SK-N-SH (cell line): ENCODE results near the gene BPIFA3. TPM values are rescaled to one million over a fixed set of nuclear protein-coding genes. Genes with fewer than 3 reads are reported as not detected.

ENCODE experiments used
- CTCF ChIA-PET: fragments of 300-600, 350-600 bp; formaldehyde crosslinking; extraction: SDS; loops from one replicate; lab custom pipeline; 2021; lab: Yijun Ruan, JAX
- POLR2A ChIA-PET: fragments of 350-600 bp; sonication (Branson Sonifier 250); formaldehyde crosslinking; extraction: SDS; loops from one replicate; lab custom pipeline; 2020; ENCODE audit warnings: antibody characterized with exemption, inconsistent platforms; lab: Yijun Ruan, JAX
- DNase-seq: peaks from one replicate; pipeline ENCODE4 v3.0.0; 2012
- H2AFZ ChIP-seq: fragments of 200-600 bp; sonication (generic); 2 replicates; pipeline ENCODE4 v1.8.1; 2016; ENCODE audit warnings: antibody characterized with exemption, mild to moderate bottlenecking, low read depth
- H3F3A ChIP-seq: fragments of 200-600 bp; sonication (generic); replicated peaks from 2 replicates; pipeline ENCODE3; 2016; ENCODE audit warnings: antibody characterized with exemption, mild to moderate bottlenecking; ENCODE audit not compliant: insufficient read depth
- H3K27ac ChIP-seq, 2 experiments: fragments of 200-500 bp in 1 of 2; fragments of 200-600 bp in 1 of 2; sonication (Bioruptor generic) in 1 of 2; sonication (generic), shearing (Covaris generic) in 1 of 2; 2 replicates each; pipeline versions ENCODE4 v1.5.1 to v1.6.1; 2014 to 2016; ENCODE audit warnings: low read depth in 2 of 2, inconsistent platforms in 1 of 2, low read length in 1 of 2, mild to moderate bottlenecking in 1 of 2, mixed read lengths in 1 of 2
- H3K27me3 ChIP-seq: fragments of 200-600 bp; sonication (generic), shearing (Covaris generic); 2 replicates; pipeline ENCODE4 v1.6.1; 2016; ENCODE audit warnings: mixed run types; ENCODE audit not compliant: insufficient read depth
- H3K36me3 ChIP-seq, 2 experiments: fragments of 200-500 bp in 1 of 2; fragments of 200-600 bp in 1 of 2; sonication (Bioruptor generic) in 1 of 2; sonication (generic) in 1 of 2; replicated peaks in 1 of 2; 2 replicates each; pipeline versions ENCODE3 to v1.5.1; 2014 to 2016; ENCODE audit warnings: low read length in 1 of 2, mild to moderate bottlenecking in 1 of 2; ENCODE audit not compliant: insufficient read depth in 2 of 2, control insufficient read depth in 1 of 2
- H3K4me1 ChIP-seq, 2 experiments: fragments of 200-500 bp in 1 of 2; fragments of 200-600 bp in 1 of 2; sonication (Bioruptor generic) in 1 of 2; sonication (generic), shearing (Covaris generic) in 1 of 2; 2 replicates each; pipeline versions ENCODE4 v1.5.1 to v1.6.1; 2014 to 2016; ENCODE audit warnings: low read depth in 1 of 2, low read length in 1 of 2, mixed run types in 1 of 2; ENCODE audit not compliant: insufficient read depth in 2 of 2, control insufficient read depth in 1 of 2
- H3K4me2 ChIP-seq: fragments of 200-600 bp; sonication (generic), shearing (Covaris generic); 2 replicates; pipeline ENCODE4 v1.6.1; 2017; ENCODE audit warnings: mixed run types
- H3K4me3 ChIP-seq, 2 experiments: fragments of 200-500 bp in 1 of 2; fragments of 200-600 bp in 1 of 2; sonication (Bioruptor generic) in 1 of 2; sonication (generic), shearing (Covaris generic) in 1 of 2; 2 replicates each; pipeline versions ENCODE4 v1.5.1 to v1.8.1; 2014 to 2016; ENCODE audit warnings: low read depth in 2 of 2, inconsistent platforms in 1 of 2, low read length in 1 of 2, mild to moderate bottlenecking in 1 of 2, mixed read lengths in 1 of 2, moderate library complexity in 1 of 2
- H3K79me2 ChIP-seq: fragments of 200-600 bp; sonication (generic); 2 replicates; pipeline ENCODE4 v1.8.1; 2017; ENCODE audit warnings: mild to moderate bottlenecking; ENCODE audit not compliant: insufficient read depth
- H3K9ac ChIP-seq: fragments of 200-600 bp; sonication (generic); 2 replicates; pipeline ENCODE4 v1.6.1; 2017; ENCODE audit warnings: mixed run types
- H3K9me2 ChIP-seq: fragments of 200-600 bp; sonication (generic); 2 replicates; pipeline ENCODE4 v1.6.1; 2017; ENCODE audit warnings: mixed run types
- H3K9me3 ChIP-seq: fragments of 200-600 bp; sonication (generic); 2 replicates; pipeline ENCODE4 v1.6.1; 2017; ENCODE audit warnings: mixed run types, mild to moderate bottlenecking, moderate library complexity
- H4K20me1 ChIP-seq: fragments of 200-600 bp; sonication (generic); 2 replicates; pipeline ENCODE4 v1.6.1; 2017; ENCODE audit warnings: mild to moderate bottlenecking, mixed run types; ENCODE audit not compliant: insufficient read depth
- EZH2phosphoT487 ChIP-seq: fragments of 200-600 bp; sonication (generic); IDR thresholded peaks from 2 replicates; pipeline ENCODE4 v1.6.1; 2017; ENCODE audit warnings: low read depth, mixed run types, mild to moderate bottlenecking, antibody characterized with exemption, moderate library complexity, borderline replicate concordance
- MXI1 ChIP-seq: IDR thresholded peaks from 2 replicates; pipeline ENCODE4 v1.6.1; 2012; ENCODE audit warnings: mild to moderate bottlenecking, low read depth, low read length, improper control_type of control experiment
- NRF1 ChIP-seq: IDR thresholded peaks from 2 replicates; pipeline ENCODE4 v1.6.1; 2012; ENCODE audit warnings: low read depth, mild to moderate bottlenecking, low read length
- RCOR1 ChIP-seq: fragments of 150-350 bp; IDR thresholded peaks from 2 replicates; pipeline ENCODE4 v1.6.1; 2017; ENCODE audit warnings: antibody characterized with exemption, low read length
- SMC3 ChIP-seq: IDR thresholded peaks from 2 replicates; pipeline ENCODE4 v1.6.1; 2012; ENCODE audit warnings: low read depth, low read length, improper control_type of control experiment
- YY1 ChIP-seq: IDR thresholded peaks from 2 replicates; pipeline ENCODE4 v1.4.0; 2012; ENCODE audit warnings: low read depth, mild to moderate bottlenecking
- WGBS: methylation state at CpG from one replicate; pipeline ENCODE4 v1.1.6; 2017; ENCODE audit warnings: low lambda C conversion rate; 5-methylcytosine and 5-hydroxymethylcytosine counted together
- polyA plus RNA-seq, 3 experiments: library from polyadenylated mRNA; depleted of rRNA; stranded (reverse); fragments of >200 nt; gene quantifications; 2 replicates each; pipeline ENCODE4 v1.2.3, GENCODE V29; 2012
- TF ChIP-seq, protein P1 (sequence below): IDR thresholded peaks from 2 replicates; pipeline ENCODE4 v1.4.0; 2012; ENCODE audit warnings: low read depth, borderline replicate concordance
- TF ChIP-seq, protein P2 (sequence below): IDR thresholded peaks from 2 replicates; pipeline ENCODE4 v1.4.0; 2012; ENCODE audit warnings: low read depth, borderline replicate concordance
- TF ChIP-seq, protein P3 (sequence below): IDR thresholded peaks from 2 replicates; pipeline ENCODE4 v1.6.1; 2012; ENCODE audit warnings: mild to moderate bottlenecking, low read depth, low read length, moderate library complexity

BPIFA3 gene
- polyA plus RNA-seq, 1 of the 3 experiments (the other 2 are of a cell fraction), result not detected

DNA sequence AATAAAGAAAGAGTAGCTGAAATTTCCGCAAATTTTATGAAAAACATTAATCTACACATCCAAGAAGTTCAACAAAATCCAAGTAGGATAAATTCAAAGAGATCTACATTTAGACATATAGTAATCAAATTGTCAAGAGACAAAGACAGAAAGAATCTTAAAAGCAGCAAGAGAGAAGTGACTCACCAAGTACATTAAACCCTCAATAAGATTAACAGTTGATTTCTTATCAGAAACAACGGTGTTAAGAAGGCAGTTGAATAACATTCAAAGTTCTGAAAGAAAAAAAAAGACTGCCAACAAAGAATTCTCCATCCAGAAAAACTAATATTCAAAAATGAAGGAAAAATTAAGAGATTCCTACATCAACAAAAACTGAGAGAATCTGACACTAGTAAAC lies 37.9 kb downstream of the BPIFA3 start:
- Histone ChIP-seq H4K20me1 (no peaks in the 10 kb centered on the region), H3K4me1 (no peaks in the 10 kb centered on the region), H3K27ac (no peak overlapping the region), H3K9me3 (no peaks in the 10 kb centered on the region), H3K9ac (no peak overlapping the region), H3F3A (no peaks in the 10 kb centered on the region), H3K36me3 (no peaks in the 10 kb centered on the region), H3K4me2 (no peak overlapping the region), H2AFZ (no peak overlapping the region), H3K9me2 (0 out of 2 replicates have a peak, but pooled peaks cover 6% of the 10 kb centered on the region), H3K4me3 (no peak overlapping the region), H3K79me2 (no peaks in the 10 kb centered on the region), H3K27me3 (0 out of 2 replicates have a peak, but pooled peaks cover 4% of the 10 kb centered on the region)
- TF ChIP-seq MXI1 (no peak), YY1 (no peak)
- ChIA-PET POLR2A (no interaction called here), CTCF (no interaction called here)
- 2% methylated on average over 2 of the region's 2 CpGs for WGBS
- no peak for DNase-seq

DNA sequence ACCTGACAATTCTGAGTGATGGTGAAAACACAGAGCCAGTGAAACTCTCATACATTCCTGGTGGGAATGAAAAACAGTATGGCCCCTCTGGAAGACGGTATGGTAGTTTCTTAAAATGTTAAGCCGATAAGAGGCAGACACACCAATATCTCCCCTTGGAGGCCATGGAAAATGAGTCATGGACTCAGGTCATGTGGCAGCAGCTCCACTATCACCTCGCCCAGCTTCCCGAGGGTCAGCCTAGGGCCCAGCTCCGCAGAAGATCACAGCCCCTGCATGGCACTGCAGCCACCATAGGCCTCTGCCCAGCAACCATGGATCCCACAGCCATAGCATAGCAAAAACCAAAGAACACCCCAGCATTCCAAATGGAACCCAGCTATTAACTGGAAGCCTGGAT lies 40.1 kb downstream of the BPIFA3 start:
- Histone ChIP-seq H3K9me2 (0 out of 2 replicates have a peak, but pooled peaks cover 6% of the 10 kb centered on the region), H3K27ac (no peak overlapping the region), H3K36me3 (no peaks in the 10 kb centered on the region), H3K9me3 (no peaks in the 10 kb centered on the region), H3K27me3 (0 out of 2 replicates have a peak, but pooled peaks cover 4% of the 10 kb centered on the region), H3K4me3 (no peak overlapping the region), H3K4me1 (no peaks in the 10 kb centered on the region), H3K79me2 (no peaks in the 10 kb centered on the region), H2AFZ (no peak overlapping the region), H3K9ac (no peak overlapping the region), H3F3A (no peaks in the 10 kb centered on the region), H4K20me1 (no peaks in the 10 kb centered on the region), H3K4me2 (no peak overlapping the region)
- 14% methylated on average over 5 of the region's 5 CpGs for WGBS
- POLR2A ChIA-PET, result no interaction called here
- CTCF ChIA-PET, result no interaction called here
- TF ChIP-seq RCOR1 (no peak), NRF1 (no peak), SMC3 (no peak), EZH2phosphoT487 (no peak)
- TF ChIP-seq, protein P1, sequence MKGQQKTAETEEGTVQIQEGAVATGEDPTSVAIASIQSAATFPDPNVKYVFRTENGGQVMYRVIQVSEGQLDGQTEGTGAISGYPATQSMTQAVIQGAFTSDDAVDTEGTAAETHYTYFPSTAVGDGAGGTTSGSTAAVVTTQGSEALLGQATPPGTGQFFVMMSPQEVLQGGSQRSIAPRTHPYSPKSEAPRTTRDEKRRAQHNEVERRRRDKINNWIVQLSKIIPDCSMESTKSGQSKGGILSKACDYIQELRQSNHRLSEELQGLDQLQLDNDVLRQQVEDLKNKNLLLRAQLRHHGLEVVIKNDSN, result no peak
- TF ChIP-seq, protein P2, sequence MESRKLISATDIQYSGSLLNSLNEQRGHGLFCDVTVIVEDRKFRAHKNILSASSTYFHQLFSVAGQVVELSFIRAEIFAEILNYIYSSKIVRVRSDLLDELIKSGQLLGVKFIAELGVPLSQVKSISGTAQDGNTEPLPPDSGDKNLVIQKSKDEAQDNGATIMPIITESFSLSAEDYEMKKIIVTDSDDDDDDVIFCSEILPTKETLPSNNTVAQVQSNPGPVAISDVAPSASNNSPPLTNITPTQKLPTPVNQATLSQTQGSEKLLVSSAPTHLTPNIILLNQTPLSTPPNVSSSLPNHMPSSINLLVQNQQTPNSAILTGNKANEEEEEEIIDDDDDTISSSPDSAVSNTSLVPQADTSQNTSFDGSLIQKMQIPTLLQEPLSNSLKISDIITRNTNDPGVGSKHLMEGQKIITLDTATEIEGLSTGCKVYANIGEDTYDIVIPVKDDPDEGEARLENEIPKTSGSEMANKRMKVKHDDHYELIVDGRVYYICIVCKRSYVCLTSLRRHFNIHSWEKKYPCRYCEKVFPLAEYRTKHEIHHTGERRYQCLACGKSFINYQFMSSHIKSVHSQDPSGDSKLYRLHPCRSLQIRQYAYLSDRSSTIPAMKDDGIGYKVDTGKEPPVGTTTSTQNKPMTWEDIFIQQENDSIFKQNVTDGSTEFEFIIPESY, result no peak
- TF ChIP-seq, protein P3, sequence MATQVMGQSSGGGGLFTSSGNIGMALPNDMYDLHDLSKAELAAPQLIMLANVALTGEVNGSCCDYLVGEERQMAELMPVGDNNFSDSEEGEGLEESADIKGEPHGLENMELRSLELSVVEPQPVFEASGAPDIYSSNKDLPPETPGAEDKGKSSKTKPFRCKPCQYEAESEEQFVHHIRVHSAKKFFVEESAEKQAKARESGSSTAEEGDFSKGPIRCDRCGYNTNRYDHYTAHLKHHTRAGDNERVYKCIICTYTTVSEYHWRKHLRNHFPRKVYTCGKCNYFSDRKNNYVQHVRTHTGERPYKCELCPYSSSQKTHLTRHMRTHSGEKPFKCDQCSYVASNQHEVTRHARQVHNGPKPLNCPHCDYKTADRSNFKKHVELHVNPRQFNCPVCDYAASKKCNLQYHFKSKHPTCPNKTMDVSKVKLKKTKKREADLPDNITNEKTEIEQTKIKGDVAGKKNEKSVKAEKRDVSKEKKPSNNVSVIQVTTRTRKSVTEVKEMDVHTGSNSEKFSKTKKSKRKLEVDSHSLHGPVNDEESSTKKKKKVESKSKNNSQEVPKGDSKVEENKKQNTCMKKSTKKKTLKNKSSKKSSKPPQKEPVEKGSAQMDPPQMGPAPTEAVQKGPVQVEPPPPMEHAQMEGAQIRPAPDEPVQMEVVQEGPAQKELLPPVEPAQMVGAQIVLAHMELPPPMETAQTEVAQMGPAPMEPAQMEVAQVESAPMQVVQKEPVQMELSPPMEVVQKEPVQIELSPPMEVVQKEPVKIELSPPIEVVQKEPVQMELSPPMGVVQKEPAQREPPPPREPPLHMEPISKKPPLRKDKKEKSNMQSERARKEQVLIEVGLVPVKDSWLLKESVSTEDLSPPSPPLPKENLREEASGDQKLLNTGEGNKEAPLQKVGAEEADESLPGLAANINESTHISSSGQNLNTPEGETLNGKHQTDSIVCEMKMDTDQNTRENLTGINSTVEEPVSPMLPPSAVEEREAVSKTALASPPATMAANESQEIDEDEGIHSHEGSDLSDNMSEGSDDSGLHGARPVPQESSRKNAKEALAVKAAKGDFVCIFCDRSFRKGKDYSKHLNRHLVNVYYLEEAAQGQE, result no peak
- no peak for DNase-seq
